Measurements from ENCODE around the gene NLK. TPM values are rescaled to one million over a fixed set of nuclear protein-coding genes. Genes with fewer than 3 reads are reported as not detected.

Gene NLK
- total and polyA plus RNA-seq, 2 donors (not counting 1 experiment from before 2014, with no cell fraction given) = 14.4 to 16.1 TPM

GRCh38 chr17:28041068-28041843, 1.2 kb upstream of the NLK start:
- H3K79me2 ChIP-seq (ENCODE audit: control insufficient read depth, insufficient read depth, low read length) = peaks cover 36% of the 10 kb centered on the region
- H3K27ac ChIP-seq (ENCODE audit: insufficient read depth, low read length) = no peak overlapping the region
- H2AFZ ChIP-seq (ENCODE audit: low read length) = peak overlapping the region; percentile 88
- H3K27me3 ChIP-seq (ENCODE audit: control insufficient read depth, insufficient read depth, low read length) = no peaks in the 10 kb centered on the region
- H3K9me3 ChIP-seq (ENCODE audit: control insufficient read depth, insufficient read depth, low read depth, low read length) = no peaks in the 10 kb centered on the region
- H3K4me3 ChIP-seq (replicated peaks in 1 of 4; ENCODE audit: control extremely low read depth in 1 of 4, insufficient read depth in 1 of 4, low read depth in 3 of 4, low read length in 4 of 4) = peak overlapping the region; percentile 60 to 82 (median 66)
- TF ChIP-seq EZH2 (IDR thresholded peaks at IDR 0.05; ENCODE audit: low read length, missing control alignments) (no peak), CTCF (conservative IDR thresholded peaks at IDR 0.05 in 1 of 2, IDR thresholded peaks at IDR 0.05 in 1 of 2; ENCODE audit: low read depth in 1 of 2, low read length in 2 of 2) (no peak)
- H3K9ac ChIP-seq (ENCODE audit: insufficient read depth, low read length) = peak overlapping the region; percentile 79
- peaks cover 1% of the 10 kb centered on the region for H4K20me1 ChIP-seq (ENCODE audit: control insufficient read depth, extremely low read depth, insufficient read depth, low read length)
- no peaks in the 10 kb centered on the region for H3K36me3 ChIP-seq (ENCODE audit: control insufficient read depth, insufficient read depth, low read length)
- DNase-seq (ENCODE audit: low read depth in 2 of 2) = peak; percentile 100
- H3K4me2 ChIP-seq (ENCODE audit: extremely low read depth, insufficient read depth, low read length) = no peak overlapping the region
- peaks cover 2% of the 10 kb centered on the region for H3K4me1 ChIP-seq (ENCODE audit: control insufficient read depth, extremely low read depth, insufficient read depth, low read length)

GRCh38 chr17:28041844-28042656, 427 bp upstream of the NLK start:
- TF ChIP-seq CTCF (conservative IDR thresholded peaks at IDR 0.05 in 1 of 2, IDR thresholded peaks at IDR 0.05 in 1 of 2; ENCODE audit: low read depth in 1 of 2, low read length in 2 of 2) (no peak), EZH2 (IDR thresholded peaks at IDR 0.05; ENCODE audit: low read length, missing control alignments) (no peak)
- Histone ChIP-seq H3K9me3 (ENCODE audit: control insufficient read depth, insufficient read depth, low read depth, low read length) (no peaks in the 10 kb centered on the region), H3K27me3 (ENCODE audit: control insufficient read depth, insufficient read depth, low read length) (no peaks in the 10 kb centered on the region), H3K27ac (ENCODE audit: insufficient read depth, low read length) (peak overlapping the region; percentile 58), H3K79me2 (ENCODE audit: control insufficient read depth, insufficient read depth, low read length) (peaks cover 43% of the 10 kb centered on the region), H3K9ac (ENCODE audit: insufficient read depth, low read length) (peak overlapping the region; percentile 79), H4K20me1 (ENCODE audit: control insufficient read depth, extremely low read depth, insufficient read depth, low read length) (peaks cover 2% of the 10 kb centered on the region), H2AFZ (ENCODE audit: low read length) (peak overlapping the region; percentile 41), H3K4me3 (replicated peaks in 1 of 4; ENCODE audit: control extremely low read depth in 1 of 4, insufficient read depth in 1 of 4, low read depth in 3 of 4, low read length in 4 of 4) (peak overlapping the region; percentile 65 to 82 (median 72)), H3K36me3 (ENCODE audit: control insufficient read depth, insufficient read depth, low read length) (no peaks in the 10 kb centered on the region), H3K4me2 (ENCODE audit: extremely low read depth, insufficient read depth, low read length) (peak overlapping the region; percentile 69), H3K4me1 (ENCODE audit: control insufficient read depth, extremely low read depth, insufficient read depth, low read length) (peaks cover 2% of the 10 kb centered on the region)
- peak in 1 of 2 donors; percentile 51 for DNase-seq (ENCODE audit: low read depth in 2 of 2)

- DNase-seq (ENCODE audit: low read depth in 2 of 2) = no peak
- Histone ChIP-seq H3K4me1 (ENCODE audit: control insufficient read depth, extremely low read depth, insufficient read depth, low read length) (peaks cover 2% of the 10 kb centered on the region), H3K4me3 (replicated peaks in 1 of 4; ENCODE audit: control extremely low read depth in 1 of 4, insufficient read depth in 1 of 4, low read depth in 3 of 4, low read length in 4 of 4) (peak overlapping the region; percentile 33 to 82 (median 70)), H3K27me3 (ENCODE audit: control insufficient read depth, insufficient read depth, low read length) (no peaks in the 10 kb centered on the region), H2AFZ (ENCODE audit: low read length) (no peak overlapping the region), H3K4me2 (ENCODE audit: extremely low read depth, insufficient read depth, low read length) (peak overlapping the region; percentile 84), H3K9ac (ENCODE audit: insufficient read depth, low read length) (no peak overlapping the region), H4K20me1 (ENCODE audit: control insufficient read depth, extremely low read depth, insufficient read depth, low read length) (peaks cover 2% of the 10 kb centered on the region), H3K27ac (ENCODE audit: insufficient read depth, low read length) (no peak overlapping the region), H3K36me3 (ENCODE audit: control insufficient read depth, insufficient read depth, low read length) (no peaks in the 10 kb centered on the region), H3K9me3 (ENCODE audit: control insufficient read depth, insufficient read depth, low read depth, low read length) (no peaks in the 10 kb centered on the region), H3K79me2 (ENCODE audit: control insufficient read depth, insufficient read depth, low read length) (peaks cover 48% of the 10 kb centered on the region)
- no peak for TF ChIP-seq CTCF (conservative IDR thresholded peaks at IDR 0.05 in 1 of 2, IDR thresholded peaks at IDR 0.05 in 1 of 2; ENCODE audit: low read depth in 1 of 2, low read length in 2 of 2)
- no peak for TF ChIP-seq EZH2 (IDR thresholded peaks at IDR 0.05; ENCODE audit: low read length, missing control alignments)
Measured at GRCh38 chr17:28042721-28043291, 329 bp downstream of the NLK start.

Measured in fibroblast of lung (primary cell).